Measurements from ENCODE around the gene JDP2.
A peak's percentile ranks its signal among the peaks of the same experiment; 100 is the strongest.

JDP2 gene

DNA sequence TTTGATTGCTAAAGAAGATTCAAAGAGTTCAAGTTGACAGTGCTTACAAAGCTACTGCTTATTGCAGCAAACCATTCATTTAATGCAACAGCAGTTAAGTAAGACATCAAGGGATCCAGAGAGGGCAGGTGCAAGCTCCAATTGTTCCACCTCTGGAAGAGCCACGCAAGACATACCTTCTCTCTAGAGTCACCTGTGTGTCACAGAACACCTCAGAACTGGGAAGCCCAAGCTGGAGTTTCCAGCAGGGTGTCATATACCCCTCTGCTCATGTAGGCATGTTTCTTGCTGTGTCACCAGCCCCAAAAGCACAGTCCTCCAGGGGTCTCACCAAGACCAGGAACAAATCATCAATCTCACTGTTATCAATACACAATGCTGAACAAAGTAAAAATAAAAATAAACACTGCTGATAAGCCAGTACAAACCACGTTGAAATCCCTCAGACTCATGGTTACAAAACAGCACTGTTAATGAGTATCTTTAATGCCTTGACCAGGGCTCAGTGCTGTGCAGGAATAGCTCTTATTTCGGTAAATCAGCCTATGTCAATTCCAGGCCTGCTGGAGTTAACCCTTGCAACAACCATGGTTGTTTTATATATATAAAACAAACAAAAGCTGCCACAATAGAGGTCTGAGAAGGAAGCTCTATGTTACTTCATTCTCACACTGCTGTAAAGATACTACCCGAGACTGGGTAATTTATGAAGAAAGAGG, 57.0 kb downstream of the JDP2 start:
- Histone ChIP-seq H3K27me3 (replicated peaks in 2 of 5; ENCODE audit: control insufficient read depth in 4 of 5, insufficient read depth in 5 of 5, low read length in 4 of 5) (no peaks in the 10 kb centered on the region), H3K36me3 (ENCODE audit: control insufficient read depth in 4 of 4, insufficient read depth in 4 of 4, low read length in 3 of 4) (no peaks in the 10 kb centered on the region), H3K4me1 (ENCODE audit: control extremely low read depth in 1 of 4, control insufficient read depth in 4 of 4, insufficient read depth in 4 of 4, low read length in 3 of 4) (peaks cover 0 to 4% (median 0%) of the 10 kb centered on the region in 4 experiments), H3K4me3 (ENCODE audit: control insufficient read depth in 1 of 7, extremely low read depth in 1 of 7, insufficient read depth in 4 of 7, low read depth in 2 of 7, low read length in 6 of 7) (no peak overlapping the region), H3K27ac (ENCODE audit: insufficient read depth in 1 of 2, low read depth in 1 of 2, low read length in 2 of 2, poor library complexity in 1 of 2, severe bottlenecking in 2 of 2) (no peak overlapping the region), H3K9me3 (ENCODE audit: control extremely low read depth in 1 of 5, control insufficient read depth in 4 of 5, insufficient read depth in 2 of 5, low read depth in 1 of 5, low read length in 4 of 5) (no peaks in the 10 kb centered on the region)
- 93% methylated on average over 2 of the region's 4 CpGs for WGBS (ENCODE audit: insufficient coverage)
- ChIA-PET CTCF (interaction anchor here (0.5 to 1.6 kb wide), 8 partner anchors 9 to 353 kb away, joined by 3 to 8 read pairs (median 4); no protein-coding TSS in a partner anchor), POLR2A (no interaction called here)
- no peak for DNase-seq

DNA sequence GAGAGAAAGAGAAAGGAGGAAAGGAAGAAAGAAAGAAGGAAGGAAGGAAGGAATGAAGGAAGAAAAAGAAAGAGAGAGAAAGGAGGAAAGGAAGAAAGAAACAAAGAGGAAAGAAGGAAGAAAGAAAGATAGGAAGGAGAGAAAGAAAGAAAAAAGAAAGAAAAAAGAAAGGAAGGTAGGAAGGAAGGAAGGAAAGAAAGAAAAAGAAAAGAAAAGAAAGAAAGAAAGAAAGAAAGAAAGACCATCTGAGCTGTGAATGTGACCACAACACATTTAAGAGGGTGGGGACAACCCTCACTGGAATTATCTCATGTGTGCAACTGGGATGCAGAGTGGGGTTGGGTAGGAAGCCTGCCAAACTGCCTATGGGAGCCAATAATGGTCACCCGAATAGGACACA, 58.5 kb downstream of the JDP2 start:
- no peaks in the 10 kb centered on the region for H3K4me1 ChIP-seq (ENCODE audit: control extremely low read depth in 1 of 4, control insufficient read depth in 4 of 4, insufficient read depth in 4 of 4, low read length in 3 of 4)
- no CpG with 5 or more reads among the region's 1 CpG for WGBS (ENCODE audit: insufficient coverage)
- H3K27ac ChIP-seq (ENCODE audit: insufficient read depth in 1 of 2, low read depth in 1 of 2, low read length in 2 of 2, poor library complexity in 1 of 2, severe bottlenecking in 2 of 2): no peak overlapping the region
- POLR2A ChIA-PET: no interaction called here
- H3K27me3 ChIP-seq (replicated peaks in 2 of 5; ENCODE audit: control insufficient read depth in 4 of 5, insufficient read depth in 5 of 5, low read length in 4 of 5): no peaks in the 10 kb centered on the region
- H3K4me3 ChIP-seq (ENCODE audit: control insufficient read depth in 1 of 7, extremely low read depth in 1 of 7, insufficient read depth in 4 of 7, low read depth in 2 of 7, low read length in 6 of 7): no peak overlapping the region
- H3K36me3 ChIP-seq (ENCODE audit: control insufficient read depth in 4 of 4, insufficient read depth in 4 of 4, low read length in 3 of 4): no peaks in the 10 kb centered on the region
- CTCF ChIA-PET: interaction anchor here (0.8 to 6.5 kb wide), 7 partner anchors 32 to 191 kb away, joined by 3 to 63 read pairs (median 7); no protein-coding TSS in a partner anchor
- DNase-seq: peak in 1 of 3 donors; percentile 27
- no peaks in the 10 kb centered on the region for H3K9me3 ChIP-seq (ENCODE audit: control extremely low read depth in 1 of 5, control insufficient read depth in 4 of 5, insufficient read depth in 2 of 5, low read depth in 1 of 5, low read length in 4 of 5)

DNA sequence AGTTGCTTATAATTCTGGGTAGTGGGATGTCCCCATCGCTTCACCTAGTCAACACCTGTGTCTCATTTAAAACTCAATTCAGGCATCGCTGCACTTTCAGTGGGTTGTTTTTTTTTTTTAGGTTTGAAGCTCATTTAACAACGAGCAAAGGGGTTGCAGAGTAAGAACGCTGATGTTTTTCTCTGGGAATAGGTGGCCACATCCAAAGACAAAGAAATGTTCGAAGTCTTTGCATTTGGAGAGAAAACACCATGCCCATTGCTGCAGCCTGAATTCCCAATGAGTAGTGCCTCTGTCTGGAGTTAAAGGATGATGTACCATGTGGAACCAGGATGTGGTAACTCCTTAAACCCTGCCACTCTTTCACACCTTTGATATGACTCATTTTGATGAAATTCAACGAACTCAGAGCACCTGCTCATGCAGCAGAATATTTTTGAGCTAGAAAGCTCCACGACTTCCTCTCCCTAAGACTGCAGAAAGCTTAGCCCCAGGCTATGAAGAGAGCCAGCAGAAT, 59.4 kb downstream of the JDP2 start:
- Histone ChIP-seq H3K27me3 (replicated peaks in 2 of 5; ENCODE audit: control insufficient read depth in 4 of 5, insufficient read depth in 5 of 5, low read length in 4 of 5) (no peaks in the 10 kb centered on the region), H3K36me3 (ENCODE audit: control insufficient read depth in 4 of 4, insufficient read depth in 4 of 4, low read length in 3 of 4) (no peaks in the 10 kb centered on the region), H3K9me3 (ENCODE audit: control extremely low read depth in 1 of 5, control insufficient read depth in 4 of 5, insufficient read depth in 2 of 5, low read depth in 1 of 5, low read length in 4 of 5) (no peaks in the 10 kb centered on the region), H3K27ac (ENCODE audit: insufficient read depth in 1 of 2, low read depth in 1 of 2, low read length in 2 of 2, poor library complexity in 1 of 2, severe bottlenecking in 2 of 2) (no peak overlapping the region), H3K4me1 (ENCODE audit: control extremely low read depth in 1 of 4, control insufficient read depth in 4 of 4, insufficient read depth in 4 of 4, low read length in 3 of 4) (no peaks in the 10 kb centered on the region), H3K4me3 (ENCODE audit: control insufficient read depth in 1 of 7, extremely low read depth in 1 of 7, insufficient read depth in 4 of 7, low read depth in 2 of 7, low read length in 6 of 7) (no peak overlapping the region)
- CTCF ChIA-PET: interaction anchor here (0.8 to 6.5 kb wide), 11 partner anchors 27 to 192 kb away, joined by 3 to 63 read pairs (median 7); no protein-coding TSS in a partner anchor
- 87% methylated on average over 5 of the region's 7 CpGs for WGBS (ENCODE audit: insufficient coverage)
- POLR2A ChIA-PET: no interaction called here
- peak in 2 of 3 donors; percentile 27 to 39 for DNase-seq

DNA sequence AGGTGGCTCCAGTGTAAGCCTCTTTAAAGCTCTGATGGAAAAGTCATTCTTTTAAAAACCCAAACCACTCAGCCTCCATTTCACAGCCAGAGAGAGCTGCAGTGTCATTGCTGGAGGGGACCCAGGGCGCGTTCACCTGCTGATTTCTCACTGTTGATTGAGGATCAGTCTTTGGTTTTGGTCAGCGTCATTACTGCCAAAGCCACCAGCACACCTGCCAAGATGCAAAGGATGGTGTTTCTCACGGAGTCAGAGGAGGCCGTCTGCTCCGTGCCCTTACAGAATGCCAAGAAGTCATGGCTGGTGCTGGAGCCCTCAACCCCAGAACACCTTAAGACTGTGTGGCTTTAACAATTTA, 61.6 kb downstream of the JDP2 start:
- no peaks in the 10 kb centered on the region for H3K27me3 ChIP-seq (replicated peaks in 2 of 5; ENCODE audit: control insufficient read depth in 4 of 5, insufficient read depth in 5 of 5, low read length in 4 of 5)
- H3K4me1 ChIP-seq (ENCODE audit: control extremely low read depth in 1 of 4, control insufficient read depth in 4 of 4, insufficient read depth in 4 of 4, low read length in 3 of 4): peaks cover 0 to 13% (median 7%) of the 10 kb centered on the region in 4 experiments
- no peaks in the 10 kb centered on the region for H3K9me3 ChIP-seq (ENCODE audit: control extremely low read depth in 1 of 5, control insufficient read depth in 4 of 5, insufficient read depth in 2 of 5, low read depth in 1 of 5, low read length in 4 of 5)
- 100% methylated on average over 6 of the region's 6 CpGs for WGBS (ENCODE audit: insufficient coverage)
- H3K36me3 ChIP-seq (ENCODE audit: control insufficient read depth in 4 of 4, insufficient read depth in 4 of 4, low read length in 3 of 4): no peaks in the 10 kb centered on the region
- ChIA-PET POLR2A (no interaction called here), CTCF (interaction anchor here (0.6 to 6.5 kb wide), 30 partner anchors 8 to 360 kb away, joined by 3 to 63 read pairs (median 5); no protein-coding TSS in a partner anchor)
- H3K27ac ChIP-seq (ENCODE audit: insufficient read depth in 1 of 2, low read depth in 1 of 2, low read length in 2 of 2, poor library complexity in 1 of 2, severe bottlenecking in 2 of 2): no peak overlapping the region
- no peak for DNase-seq
- H3K4me3 ChIP-seq (ENCODE audit: control insufficient read depth in 1 of 7, extremely low read depth in 1 of 7, insufficient read depth in 4 of 7, low read depth in 2 of 7, low read length in 6 of 7): no peak overlapping the region

DNA sequence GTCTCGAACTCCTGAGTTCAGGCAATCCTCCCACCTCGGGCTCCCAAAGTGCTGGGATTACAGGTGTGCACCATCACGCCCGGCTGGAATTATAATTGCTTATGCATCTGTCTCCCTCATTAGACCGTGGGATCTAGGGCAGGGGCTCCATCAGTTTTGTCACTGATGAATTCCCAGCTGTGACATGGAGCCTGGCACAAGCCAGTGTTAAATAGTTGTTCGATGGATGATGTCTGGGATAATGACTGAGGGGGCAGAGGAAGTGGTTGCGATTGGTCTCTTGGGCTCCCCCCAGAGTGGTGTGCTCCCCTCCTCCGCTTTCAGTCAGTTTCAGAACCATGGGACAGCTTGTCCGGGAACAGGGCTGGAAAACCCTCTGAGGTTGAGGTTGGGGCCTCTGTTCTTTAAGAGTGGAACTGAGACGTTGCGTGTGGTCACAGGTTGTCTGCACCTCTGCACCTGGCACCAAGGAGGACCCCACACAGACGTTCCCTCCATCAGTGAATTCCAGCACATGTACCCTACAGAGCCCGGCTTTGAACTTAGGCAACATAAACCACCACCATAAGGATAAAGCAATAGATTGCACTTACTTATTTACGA, 63.7 kb downstream of the JDP2 start:
- H3K27me3 ChIP-seq (replicated peaks in 2 of 5; ENCODE audit: control insufficient read depth in 4 of 5, insufficient read depth in 5 of 5, low read length in 4 of 5): no peaks in the 10 kb centered on the region
- WGBS (ENCODE audit: insufficient coverage): 97% methylated on average over 11 of the region's 14 CpGs
- ChIA-PET CTCF (interaction anchor here (1.2 to 6.5 kb wide), 8 partner anchors 12 to 365 kb away, joined by 4 to 63 read pairs (median 6); partner anchors contain the start of gene NEK9), POLR2A (interaction anchor here (0.6 kb wide), 1 partner anchor 16 kb away, joined by 7 read pairs; no protein-coding TSS in a partner anchor)
- peaks cover 5 to 32% (median 19%) of the 10 kb centered on the region in 4 experiments for H3K4me1 ChIP-seq (ENCODE audit: control extremely low read depth in 1 of 4, control insufficient read depth in 4 of 4, insufficient read depth in 4 of 4, low read length in 3 of 4)
- no peak overlapping the region for H3K27ac ChIP-seq (ENCODE audit: insufficient read depth in 1 of 2, low read depth in 1 of 2, low read length in 2 of 2, poor library complexity in 1 of 2, severe bottlenecking in 2 of 2)
- no peaks in the 10 kb centered on the region for H3K36me3 ChIP-seq (ENCODE audit: control insufficient read depth in 4 of 4, insufficient read depth in 4 of 4, low read length in 3 of 4)
- no peak for DNase-seq
- H3K4me3 ChIP-seq (ENCODE audit: control insufficient read depth in 1 of 7, extremely low read depth in 1 of 7, insufficient read depth in 4 of 7, low read depth in 2 of 7, low read length in 6 of 7): no peak overlapping the region
- H3K9me3 ChIP-seq (ENCODE audit: control extremely low read depth in 1 of 5, control insufficient read depth in 4 of 5, insufficient read depth in 2 of 5, low read depth in 1 of 5, low read length in 4 of 5): no peaks in the 10 kb centered on the region

DNA sequence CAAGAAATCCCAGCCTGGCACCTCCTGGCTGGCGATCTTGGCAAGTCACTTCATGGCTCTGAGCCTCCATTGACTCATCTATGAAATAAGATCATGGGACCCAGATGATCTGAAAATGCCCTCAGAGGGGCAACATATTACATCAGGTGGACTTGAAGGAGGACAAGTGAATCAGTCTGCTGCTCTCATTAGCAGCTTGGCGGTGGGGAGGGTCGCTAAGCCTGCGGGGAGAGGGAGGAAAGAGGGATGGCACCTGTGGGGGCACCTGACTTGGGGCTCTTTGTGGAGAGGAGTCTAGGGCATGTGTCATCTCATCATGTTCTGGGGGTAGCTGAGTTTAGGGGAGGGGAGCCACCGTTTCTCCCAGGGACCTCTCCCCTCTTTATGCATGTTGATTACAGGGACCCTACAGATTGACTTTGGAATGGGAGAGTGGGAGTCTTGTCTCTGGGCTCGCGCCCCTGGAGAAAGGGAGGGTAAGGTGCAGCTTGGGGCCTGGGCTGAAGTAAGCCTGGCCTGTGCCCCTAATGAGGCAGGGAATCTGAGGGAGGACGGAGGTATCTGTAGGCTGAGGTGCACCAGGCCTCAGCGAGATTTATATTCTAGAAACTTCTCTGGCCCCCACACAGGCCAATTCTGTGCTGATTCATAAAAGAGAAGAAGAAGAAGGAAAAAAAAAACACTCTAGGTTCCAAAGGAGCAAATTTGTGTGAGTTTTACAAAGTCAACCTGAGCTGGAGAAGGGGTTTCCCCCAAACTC, 65.2 kb downstream of the JDP2 start:
- Histone ChIP-seq H3K27me3 (replicated peaks in 2 of 5; ENCODE audit: control insufficient read depth in 4 of 5, insufficient read depth in 5 of 5, low read length in 4 of 5) (no peaks in the 10 kb centered on the region), H3K9me3 (ENCODE audit: control extremely low read depth in 1 of 5, control insufficient read depth in 4 of 5, insufficient read depth in 2 of 5, low read depth in 1 of 5, low read length in 4 of 5) (no peaks in the 10 kb centered on the region), H3K4me3 (ENCODE audit: control insufficient read depth in 1 of 7, extremely low read depth in 1 of 7, insufficient read depth in 4 of 7, low read depth in 2 of 7, low read length in 6 of 7) (no peak overlapping the region), H3K36me3 (ENCODE audit: control insufficient read depth in 4 of 4, insufficient read depth in 4 of 4, low read length in 3 of 4) (no peaks in the 10 kb centered on the region), H3K4me1 (ENCODE audit: control extremely low read depth in 1 of 4, control insufficient read depth in 4 of 4, insufficient read depth in 4 of 4, low read length in 3 of 4) (peaks cover 8 to 46% (median 33%) of the 10 kb centered on the region in 4 experiments), H3K27ac (ENCODE audit: insufficient read depth in 1 of 2, low read depth in 1 of 2, low read length in 2 of 2, poor library complexity in 1 of 2, severe bottlenecking in 2 of 2) (no peak overlapping the region)
- CTCF ChIA-PET: interaction anchor here (0.6 to 6.5 kb wide), 4 partner anchors 31 to 366 kb away, joined by 3 to 63 read pairs (median 8); partner anchors contain the start of gene NEK9
- POLR2A ChIA-PET: interaction anchor here (0.5 kb wide), 1 partner anchor 361 kb away, joined by 6 read pairs; no protein-coding TSS in a partner anchor
- 98% methylated on average over 6 of the region's 9 CpGs for WGBS (ENCODE audit: insufficient coverage)
- no peak for DNase-seq
